Endothelial cell of umbilical vein (primary cell): ENCODE results near the gene PHKG2. TPM values are rescaled to one million over a fixed set of nuclear protein-coding genes. Genes with fewer than 3 reads are reported as not detected.

Experiments used
- BruUV-seq: library from RNA; stranded (reverse); fragments of 400-500 nt; replicated peaks from 2 replicates; lab custom pipeline; 2021; lab: Mats Ljungman, UMichigan
- CTCF ChIA-PET: fragments of 300-600, 350-600 bp; sonication (Branson Sonifier 250); formaldehyde crosslinking; loops from one replicate; lab custom pipeline; 2021; ENCODE audit warnings: antibody characterized with exemption, inconsistent platforms; lab: Charles Lee
- POLR2A ChIA-PET: fragments of 300-600, 350-600 bp; sonication (Branson Sonifier 250); formaldehyde crosslinking; loops from one replicate; lab custom pipeline; 2021; ENCODE audit warnings: antibody characterized with exemption, inconsistent platforms; lab: Charles Lee
- DNase-seq: peaks from one replicate; pipeline ENCODE4 v3.0.0-alpha.2; 2011; ENCODE audit warnings: low read depth, low spot score
- FAIRE-seq: peaks from 2 replicates; lab custom pipeline; 2011; peaks lifted over from hg19 to GRCh38; lab: Jason Lieb, UNC
- H2AFZ ChIP-seq: 2 replicates; pipeline ENCODE4 v1.6.0; 2012; ENCODE audit warnings: low read depth, low read length, control low read depth, inconsistent platforms
- H3K27ac ChIP-seq: 2 replicates; pipeline ENCODE4 v1.5.1; 2011; ENCODE audit warnings: low read depth, mild to moderate bottlenecking, control low read depth, low read length, moderate library complexity; ENCODE audit not compliant: insufficient read depth
- H3K27me3 ChIP-seq, 2 experiments: 2 replicates each; pipeline versions ENCODE4 v1.6.0 to v1.6.1; 2011; ENCODE audit warnings: low read length in 2 of 2, mixed read lengths in 1 of 2; ENCODE audit not compliant: control insufficient read depth in 2 of 2, insufficient read depth in 2 of 2
- H3K36me3 ChIP-seq, 2 experiments: 2 replicates in 1 of 2; 3 replicates in 1 of 2; pipeline ENCODE4 v1.5.1; 2011; ENCODE audit warnings: low read length in 2 of 2, mild to moderate bottlenecking in 1 of 2, moderate library complexity in 1 of 2; ENCODE audit not compliant: control insufficient read depth in 2 of 2, insufficient read depth in 2 of 2; ENCODE audit errors: extremely low read depth in 1 of 2
- H3K4me1 ChIP-seq: 3 replicates; pipeline ENCODE4 v1.5.1; 2011; ENCODE audit warnings: mild to moderate bottlenecking, low read length; ENCODE audit not compliant: control insufficient read depth, insufficient read depth; ENCODE audit errors: extremely low read depth
- H3K4me2 ChIP-seq: 2 replicates; pipeline ENCODE4 v1.6.1; 2011; ENCODE audit warnings: low read length, control low read depth, mixed read lengths; ENCODE audit not compliant: insufficient read depth
- H3K4me3 ChIP-seq, 3 experiments: fragments of 200-600 bp in 1 of 3; sonication (generic), shearing (Covaris generic) in 1 of 3; replicated peaks in 1 of 3; 2 replicates each; pipeline ENCODE4 v1.5.1; 2011 to 2016; ENCODE audit warnings: control low read depth in 3 of 3, low read length in 3 of 3, mild to moderate bottlenecking in 2 of 3, inconsistent platforms in 1 of 3, low read depth in 1 of 3, moderate library complexity in 1 of 3; ENCODE audit not compliant: insufficient read depth in 1 of 3
- H3K79me2 ChIP-seq: 2 replicates; pipeline ENCODE4 v1.6.0; 2012; ENCODE audit warnings: low read length, inconsistent platforms; ENCODE audit not compliant: control insufficient read depth, insufficient read depth
- H3K9ac ChIP-seq: replicated peaks from 2 replicates; pipeline ENCODE3; 2011; ENCODE audit warnings: low read length, control low read depth; ENCODE audit not compliant: insufficient read depth; ENCODE audit errors: extremely low read depth
- H3K9me1 ChIP-seq: replicated peaks from 3 replicates; pipeline ENCODE4 v1.6.0; 2011; ENCODE audit warnings: mild to moderate bottlenecking, low read length; ENCODE audit not compliant: control insufficient read depth, insufficient read depth; ENCODE audit errors: extremely low read depth
- H3K9me3 ChIP-seq: replicated peaks from 2 replicates; pipeline ENCODE4 v1.5.1; 2012; ENCODE audit warnings: low read length, inconsistent platforms; ENCODE audit not compliant: control insufficient read depth, insufficient read depth
- H4K20me1 ChIP-seq: replicated peaks from 2 replicates; pipeline ENCODE3; 2011; ENCODE audit warnings: mild to moderate bottlenecking, low read length; ENCODE audit not compliant: control insufficient read depth, insufficient read depth; ENCODE audit errors: extremely low read depth
- EZH2 ChIP-seq: IDR thresholded peaks from 2 replicates; pipeline ENCODE4 v1.6.1; 2012; ENCODE audit warnings: borderline replicate concordance, low read depth, mild to moderate bottlenecking, moderate library complexity, low read length, inconsistent platforms; ENCODE audit not compliant: severe bottlenecking
- FOS ChIP-seq: IDR thresholded peaks from 2 replicates; pipeline ENCODE4 v1.6.1; 2011; ENCODE audit warnings: mild to moderate bottlenecking, low read length, moderate library complexity, borderline replicate concordance; ENCODE audit not compliant: insufficient read depth
- GATA2 ChIP-seq: IDR thresholded peaks from 2 replicates; pipeline ENCODE4 v1.7.0; 2011; ENCODE audit warnings: low read depth, mild to moderate bottlenecking, moderate library complexity, mixed read lengths, low read length; ENCODE audit not compliant: insufficient read length, insufficient read depth
- JUN ChIP-seq: IDR thresholded peaks from 2 replicates; pipeline ENCODE4 v1.6.1; 2011; ENCODE audit warnings: borderline replicate concordance, low read depth; ENCODE audit not compliant: insufficient read length, insufficient read depth
- MYC ChIP-seq: IDR thresholded peaks from one replicate; pipeline ENCODE4 v1.6.1; 2011; ENCODE audit warnings: mild to moderate bottlenecking, low read depth, low read length
- POLR2A ChIP-seq: IDR thresholded peaks from 2 replicates; pipeline ENCODE4 v1.6.1; 2012; ENCODE audit warnings: low read depth, mild to moderate bottlenecking, control low read depth, low read length
- POLR2AphosphoS5 ChIP-seq: IDR thresholded peaks from 2 replicates; pipeline ENCODE4 v1.6.1; 2012; ENCODE audit warnings: low read depth, mild to moderate bottlenecking, control low read depth, low read length, moderate library complexity; ENCODE audit not compliant: insufficient read depth
- dilution Hi-C: fragments of 300-500 bp; cut with MboI; formaldehyde crosslinking; loops from one replicate; pipeline ENCODE4 v1.15.0; 2019; ENCODE audit warnings: low sequenced_read_pairs; ENCODE audit not compliant: extremely low pct_ligation_motif_present
- intact Hi-C: fragments of 100-400 bp; cut with micrococcal nuclease; formaldehyde crosslinking; loops from one replicate; pipeline ENCODE4 v1.10.0; 2022
- polyA plus RNA-seq, 4 experiments: library from polyadenylated mRNA; depleted of rRNA in 3 of 4; stranded (reverse) in 3 of 4; unstranded in 1 of 4; fragments of >200 nt; gene quantifications; 2 replicates each; pipeline versions ENCODE4 v1.2.1 to v1.2.3, GENCODE V29; 2011 to 2012; ENCODE audit warnings: missing spikeins in 1 of 4
- total RNA-seq: library from RNA; stranded (reverse); gene quantifications from 2 replicates; pipeline ENCODE4 v1.2.3, GENCODE V29; 2021
- TF ChIP-seq, protein P1 (sequence below): IDR thresholded peaks from 2 replicates; pipeline ENCODE4 v1.6.1; 2011; ENCODE audit not compliant: insufficient read depth, insufficient read length
- TF ChIP-seq, protein P2 (sequence below), 2 donors: IDR thresholded peaks; 1 replicate in 1 of 2; 2 replicates in 1 of 2; pipeline ENCODE4 v1.5.1; 2011; ENCODE audit warnings: low read length in 2 of 2, mild to moderate bottlenecking in 2 of 2, moderate library complexity in 2 of 2, control low read depth in 1 of 2, inconsistent platforms in 1 of 2, low read depth in 1 of 2; ENCODE audit not compliant: insufficient read depth in 1 of 2; ENCODE audit errors: extremely low read depth in 1 of 2

Gene PHKG2
- total and polyA plus RNA-seq, 2 donors (not counting 3 experiments of a cell fraction or from before 2014, with no cell fraction given): 33.0 to 48.8 TPM

DNA sequence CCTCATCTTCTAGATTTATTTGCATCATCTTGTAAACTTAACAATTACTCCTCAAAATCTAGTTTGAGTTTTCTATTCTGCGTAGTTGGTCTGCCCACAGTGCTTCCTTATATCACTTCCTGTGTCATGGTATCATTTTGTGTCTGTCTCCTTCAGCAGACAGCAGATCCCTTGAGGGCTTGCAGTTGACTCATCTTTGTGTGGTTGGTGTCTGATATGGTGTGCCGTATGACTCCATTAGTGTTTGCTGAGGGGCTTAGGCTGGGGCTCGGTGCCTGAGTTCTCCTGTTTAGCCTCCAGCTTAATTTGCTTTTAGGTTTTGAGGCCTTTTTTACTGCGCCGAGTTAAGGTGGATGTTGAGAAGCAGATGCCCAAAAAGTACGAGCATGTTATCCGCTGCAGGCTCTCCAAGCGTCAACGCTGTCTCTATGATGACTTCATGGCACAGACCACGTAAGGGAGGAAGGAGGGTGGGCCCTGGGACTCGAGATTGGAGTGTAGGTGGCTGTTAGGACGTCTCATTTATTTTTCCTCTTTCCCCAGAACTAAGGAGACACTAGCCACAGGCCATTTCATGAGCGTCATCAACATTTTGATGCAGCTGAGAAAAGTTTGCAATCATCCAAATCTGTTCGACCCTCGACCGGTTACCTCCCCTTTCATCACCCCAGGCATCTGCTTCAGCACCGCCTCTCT lies 32.3 kb upstream of the PHKG2 start:
- H3K36me3 ChIP-seq: peaks cover 55% of the 10 kb centered on the region in 2 experiments
- no TSS peak for BruUV-seq
- peaks cover 5% of the 10 kb centered on the region for H3K4me1 ChIP-seq
- H3K79me2 ChIP-seq: peaks cover 34% of the 10 kb centered on the region
- no peaks in the 10 kb centered on the region for H3K9me1 ChIP-seq
- ChIA-PET CTCF (no interaction called here), POLR2A (no interaction called here)
- H3K9ac ChIP-seq: no peak overlapping the region
- no peak for FAIRE-seq
- H3K4me2 ChIP-seq: no peak overlapping the region
- dilution Hi-C loops: no loop called here
- no peak for TF ChIP-seq POLR2A
- TF ChIP-seq MYC: no peak
- no peak for TF ChIP-seq FOS
- no peak for TF ChIP-seq EZH2
- TF ChIP-seq, protein P1, sequence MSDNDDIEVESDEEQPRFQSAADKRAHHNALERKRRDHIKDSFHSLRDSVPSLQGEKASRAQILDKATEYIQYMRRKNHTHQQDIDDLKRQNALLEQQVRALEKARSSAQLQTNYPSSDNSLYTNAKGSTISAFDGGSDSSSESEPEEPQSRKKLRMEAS: no peak
- no peak for TF ChIP-seq JUN
- no peak for TF ChIP-seq POLR2AphosphoS5
- TF ChIP-seq GATA2: no peak
- TF ChIP-seq, protein P2, sequence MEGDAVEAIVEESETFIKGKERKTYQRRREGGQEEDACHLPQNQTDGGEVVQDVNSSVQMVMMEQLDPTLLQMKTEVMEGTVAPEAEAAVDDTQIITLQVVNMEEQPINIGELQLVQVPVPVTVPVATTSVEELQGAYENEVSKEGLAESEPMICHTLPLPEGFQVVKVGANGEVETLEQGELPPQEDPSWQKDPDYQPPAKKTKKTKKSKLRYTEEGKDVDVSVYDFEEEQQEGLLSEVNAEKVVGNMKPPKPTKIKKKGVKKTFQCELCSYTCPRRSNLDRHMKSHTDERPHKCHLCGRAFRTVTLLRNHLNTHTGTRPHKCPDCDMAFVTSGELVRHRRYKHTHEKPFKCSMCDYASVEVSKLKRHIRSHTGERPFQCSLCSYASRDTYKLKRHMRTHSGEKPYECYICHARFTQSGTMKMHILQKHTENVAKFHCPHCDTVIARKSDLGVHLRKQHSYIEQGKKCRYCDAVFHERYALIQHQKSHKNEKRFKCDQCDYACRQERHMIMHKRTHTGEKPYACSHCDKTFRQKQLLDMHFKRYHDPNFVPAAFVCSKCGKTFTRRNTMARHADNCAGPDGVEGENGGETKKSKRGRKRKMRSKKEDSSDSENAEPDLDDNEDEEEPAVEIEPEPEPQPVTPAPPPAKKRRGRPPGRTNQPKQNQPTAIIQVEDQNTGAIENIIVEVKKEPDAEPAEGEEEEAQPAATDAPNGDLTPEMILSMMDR (IDR thresholded peaks at IDR 0.05; ENCODE audit: extremely low read depth in 1 of 2, insufficient read depth in 1 of 2, low read depth in 1 of 2, low read length in 2 of 2): no peak
- no peaks in the 10 kb centered on the region for H3K9me3 ChIP-seq
- H2AFZ ChIP-seq: no peak overlapping the region
- H3K4me3 ChIP-seq: no peak overlapping the region
- no peaks in the 10 kb centered on the region for H3K27me3 ChIP-seq
- no peak for DNase-seq
- intact Hi-C loops: no loop called here
- no peaks in the 10 kb centered on the region for H4K20me1 ChIP-seq
- H3K27ac ChIP-seq: no peak overlapping the region
